Smooth muscle cell (in vitro differentiated cells): ENCODE results near the gene UBALD2. TPM values are rescaled to one million over a fixed set of nuclear protein-coding genes. Genes with fewer than 3 reads are reported as not detected.

ENCODE experiments used
- DNase-seq: peaks from one replicate; lab custom pipeline; 2025; ENCODE audit not compliant: unreplicated experiment; lab: John Stamatoyannopoulos, UW
- H2AFZ ChIP-seq: fragments of 200-600 bp; sonication (generic); 2 replicates; pipeline ENCODE4 v1.6.0; 2016; ENCODE audit warnings: antibody characterized with exemption, low read depth, mild to moderate bottlenecking
- H3F3A ChIP-seq: fragments of 200-600 bp; sonication (generic); 2 replicates; pipeline ENCODE4 v1.6.0; 2017; ENCODE audit warnings: antibody characterized with exemption, low read depth
- H3K27ac ChIP-seq: fragments of 200-600 bp; sonication (generic); 2 replicates; pipeline ENCODE4 v1.5.1; 2016; ENCODE audit warnings: low read depth, mild to moderate bottlenecking
- H3K27me3 ChIP-seq: fragments of 200-600 bp; sonication (generic); 2 replicates; pipeline ENCODE4 v1.6.1; 2016; ENCODE audit warnings: low read depth, mild to moderate bottlenecking
- H3K36me3 ChIP-seq: fragments of 200-600 bp; sonication (generic); 2 replicates; pipeline ENCODE4 v1.5.1; 2016; ENCODE audit warnings: low read depth
- H3K4me1 ChIP-seq: fragments of 200-600 bp; sonication (generic); 2 replicates; pipeline ENCODE4 v1.5.1; 2016; ENCODE audit warnings: low read depth
- H3K4me2 ChIP-seq: fragments of 200-600 bp; sonication (generic); 2 replicates; pipeline ENCODE4 v1.6.0; 2016; ENCODE audit warnings: mild to moderate bottlenecking
- H3K4me3 ChIP-seq: fragments of 200-600 bp; sonication (generic); 2 replicates; pipeline ENCODE4 v1.5.1; 2016; ENCODE audit warnings: mild to moderate bottlenecking
- H3K79me2 ChIP-seq: fragments of 200-600 bp; sonication (generic); 2 replicates; pipeline ENCODE4 v1.6.0; 2016; ENCODE audit warnings: low read depth, mild to moderate bottlenecking
- H3K9ac ChIP-seq: fragments of 200-600 bp; sonication (generic); 2 replicates; pipeline ENCODE4 v1.6.0; 2016; ENCODE audit warnings: low read depth
- H3K9me3 ChIP-seq: fragments of 200-600 bp; sonication (generic); replicated peaks from 2 replicates; pipeline ENCODE4 v1.5.1; 2016; ENCODE audit warnings: low read depth
- H4K20me1 ChIP-seq: fragments of 200-600 bp; sonication (generic); 2 replicates; pipeline ENCODE4 v1.6.0; 2016; ENCODE audit warnings: low read depth
- WGBS: methylation state at CpG from one replicate; pipeline ENCODE4 v1.1.7; 2016; ENCODE audit warnings: low lambda C conversion rate; 5-methylcytosine and 5-hydroxymethylcytosine counted together
- polyA plus RNA-seq: library from polyadenylated mRNA; unstranded; fragments of >200 nt; fragmentation: Nextera tagmentation; extraction: Ambion mirVana; gene quantifications from 2 replicates; pipeline ENCODE4 v1.2.1, GENCODE V29; 2016
- total RNA-seq: library from RNA; depleted of rRNA; stranded (reverse); fragments of >200 nt; gene quantifications from 2 replicates; pipeline ENCODE4 v1.2.3, GENCODE V29; 2014
- TF ChIP-seq, protein P1 (sequence below): fragments of 200-600 bp; sonication (generic); IDR thresholded peaks from 2 replicates; pipeline ENCODE4 v1.5.1; 2017; ENCODE audit warnings: borderline replicate concordance, mild to moderate bottlenecking, antibody characterized with exemption; ENCODE audit not compliant: insufficient read depth, poor library complexity, severe bottlenecking

Gene UBALD2
- total and polyA plus RNA-seq, 2 experiments from 2014 or later: 2.6 to 7.0 TPM

DNA sequence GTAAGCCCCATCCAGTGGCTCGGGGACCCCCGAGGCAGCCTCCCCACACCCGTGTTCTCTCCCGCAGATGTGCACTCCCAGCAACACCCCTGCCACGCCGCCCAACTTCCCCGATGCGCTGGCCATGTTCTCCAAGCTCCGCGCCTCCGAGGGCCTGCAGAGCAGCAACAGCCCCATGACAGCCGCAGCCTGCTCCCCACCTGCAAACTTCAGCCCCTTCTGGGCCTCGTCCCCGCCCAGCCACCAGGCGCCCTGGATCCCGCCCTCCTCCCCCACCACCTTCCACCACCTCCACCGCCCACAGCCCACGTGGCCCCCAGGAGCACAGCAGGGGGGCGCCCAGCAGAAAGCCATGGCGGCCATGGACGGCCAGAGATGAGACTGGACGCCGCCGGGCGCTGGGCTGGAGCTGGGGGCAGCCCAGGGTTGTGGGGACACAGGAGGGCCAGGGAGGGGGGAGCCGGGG, 5.0 kb downstream of the UBALD2 start:
- H3K36me3 ChIP-seq: no peaks in the 10 kb centered on the region
- no peak overlapping the region for H3K9ac ChIP-seq
- DNase-seq: no peak
- no peak overlapping the region for H3K4me2 ChIP-seq
- no peak overlapping the region for H2AFZ ChIP-seq
- TF ChIP-seq, protein P1, sequence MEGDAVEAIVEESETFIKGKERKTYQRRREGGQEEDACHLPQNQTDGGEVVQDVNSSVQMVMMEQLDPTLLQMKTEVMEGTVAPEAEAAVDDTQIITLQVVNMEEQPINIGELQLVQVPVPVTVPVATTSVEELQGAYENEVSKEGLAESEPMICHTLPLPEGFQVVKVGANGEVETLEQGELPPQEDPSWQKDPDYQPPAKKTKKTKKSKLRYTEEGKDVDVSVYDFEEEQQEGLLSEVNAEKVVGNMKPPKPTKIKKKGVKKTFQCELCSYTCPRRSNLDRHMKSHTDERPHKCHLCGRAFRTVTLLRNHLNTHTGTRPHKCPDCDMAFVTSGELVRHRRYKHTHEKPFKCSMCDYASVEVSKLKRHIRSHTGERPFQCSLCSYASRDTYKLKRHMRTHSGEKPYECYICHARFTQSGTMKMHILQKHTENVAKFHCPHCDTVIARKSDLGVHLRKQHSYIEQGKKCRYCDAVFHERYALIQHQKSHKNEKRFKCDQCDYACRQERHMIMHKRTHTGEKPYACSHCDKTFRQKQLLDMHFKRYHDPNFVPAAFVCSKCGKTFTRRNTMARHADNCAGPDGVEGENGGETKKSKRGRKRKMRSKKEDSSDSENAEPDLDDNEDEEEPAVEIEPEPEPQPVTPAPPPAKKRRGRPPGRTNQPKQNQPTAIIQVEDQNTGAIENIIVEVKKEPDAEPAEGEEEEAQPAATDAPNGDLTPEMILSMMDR: no peak
- no peaks in the 10 kb centered on the region for H3K9me3 ChIP-seq
- peaks cover 21% of the 10 kb centered on the region for H3K79me2 ChIP-seq
- 85% methylated on average over 3 of the region's 26 CpGs for WGBS
- H3F3A ChIP-seq: peaks cover 4% of the 10 kb centered on the region
- peaks cover 13% of the 10 kb centered on the region for H3K4me1 ChIP-seq
- no peak overlapping the region for H3K27ac ChIP-seq
- H3K27me3 ChIP-seq: no peaks in the 10 kb centered on the region
- peaks cover 12% of the 10 kb centered on the region for H4K20me1 ChIP-seq
- H3K4me3 ChIP-seq: no peak overlapping the region

DNA sequence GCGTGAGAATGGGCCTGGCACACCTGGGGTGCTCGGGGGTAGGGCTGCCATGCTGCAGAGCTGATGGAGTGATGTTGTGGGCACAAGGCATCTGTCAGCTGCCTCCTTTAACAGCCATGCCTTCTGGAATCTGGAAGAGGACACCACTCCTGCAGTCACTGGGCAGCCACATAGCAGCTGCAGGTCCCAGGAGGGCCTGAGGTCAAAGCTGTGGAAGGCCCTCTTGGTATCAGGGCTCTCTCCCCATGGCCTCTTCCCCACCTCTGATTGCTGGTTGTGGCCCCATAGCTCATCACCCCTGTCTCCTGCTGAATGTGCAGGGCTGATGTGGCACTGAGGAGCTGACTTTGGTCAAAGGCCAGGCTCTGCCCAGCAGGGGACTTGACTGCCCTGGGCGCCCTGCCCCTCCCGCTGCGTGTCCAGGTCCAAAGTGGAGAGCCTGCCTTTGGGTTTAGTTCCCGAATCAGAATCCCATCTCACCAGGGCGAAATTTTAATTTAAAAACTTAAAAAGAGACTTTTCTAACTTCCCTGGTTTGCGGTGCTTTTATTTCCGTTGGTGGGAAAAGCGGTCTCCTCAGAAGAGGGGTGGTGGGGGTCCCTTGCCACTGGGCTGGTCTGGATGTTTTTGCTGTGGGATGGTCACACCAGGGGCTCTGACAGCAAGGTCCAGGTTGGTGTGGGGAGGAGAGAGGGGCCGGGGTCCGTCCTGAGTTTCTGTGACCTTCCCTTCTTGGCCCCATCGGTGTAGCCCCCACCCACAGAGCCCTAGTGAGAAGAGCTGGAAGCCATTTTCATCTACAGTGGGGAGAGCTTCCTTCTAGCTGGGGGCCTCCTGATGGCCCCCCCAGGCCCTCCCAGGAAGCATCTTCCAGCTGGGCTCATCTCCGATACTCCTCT, 5.9 kb downstream of the UBALD2 start:
- Histone ChIP-seq H3K4me3 (no peak overlapping the region), H3F3A (peaks cover 4% of the 10 kb centered on the region), H3K4me1 (peaks cover 13% of the 10 kb centered on the region), H3K9ac (no peak overlapping the region), H3K27ac (no peak overlapping the region), H3K9me3 (no peaks in the 10 kb centered on the region), H4K20me1 (peaks cover 12% of the 10 kb centered on the region), H3K79me2 (peaks cover 17% of the 10 kb centered on the region), H3K36me3 (no peaks in the 10 kb centered on the region), H2AFZ (no peak overlapping the region), H3K27me3 (no peaks in the 10 kb centered on the region), H3K4me2 (no peak overlapping the region)
- TF ChIP-seq, protein P1: no peak
- 98% methylated on average over 14 of the region's 14 CpGs for WGBS
- no peak for DNase-seq

DNA sequence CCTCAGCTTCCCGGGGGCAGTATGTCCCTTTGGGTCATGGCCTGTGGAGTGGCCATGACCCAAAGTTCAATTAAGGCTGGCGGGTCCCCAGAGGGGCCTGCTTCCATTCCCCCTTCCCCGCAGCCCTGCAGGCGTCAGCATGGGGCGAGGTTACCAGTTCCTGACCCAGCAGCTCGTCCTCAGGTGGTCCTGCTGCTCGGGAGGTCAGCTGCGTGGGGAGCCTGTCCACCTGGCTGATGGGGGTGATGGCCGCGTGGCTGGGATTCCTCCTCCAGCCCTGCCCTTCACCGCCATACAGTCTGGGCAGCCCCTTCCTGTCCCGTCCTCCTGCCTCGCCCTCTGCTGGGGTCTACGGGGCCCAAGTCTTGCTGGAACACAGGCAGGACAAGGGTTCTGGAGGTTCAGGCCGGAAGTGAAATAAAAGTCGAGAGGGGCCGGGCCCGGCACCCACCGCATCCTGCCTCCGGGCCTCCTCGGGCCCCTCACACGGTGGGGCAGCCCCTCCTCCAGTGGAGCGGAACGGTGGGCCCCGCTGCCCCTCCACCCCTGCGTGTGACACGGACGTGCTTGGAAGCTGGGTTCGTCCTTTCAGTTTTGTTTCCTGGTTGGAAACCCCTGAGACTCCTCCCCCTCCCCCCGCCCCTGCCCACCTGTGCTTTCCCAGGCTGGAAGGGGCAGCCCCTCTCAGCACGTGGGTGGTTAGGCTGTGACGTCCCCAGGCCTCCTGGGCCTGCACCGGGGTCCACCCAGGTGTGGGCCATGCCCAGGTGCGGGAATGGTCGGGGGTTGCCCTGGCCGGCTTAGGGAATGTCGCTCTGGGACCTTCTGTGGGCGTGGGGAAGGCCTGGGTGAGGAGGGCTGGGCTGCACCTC, 6.8 kb downstream of the UBALD2 start:
- no peak overlapping the region for H3K4me2 ChIP-seq
- peaks cover 9% of the 10 kb centered on the region for H3K4me1 ChIP-seq
- peaks cover 4% of the 10 kb centered on the region for H3F3A ChIP-seq
- no peak overlapping the region for H3K27ac ChIP-seq
- H3K36me3 ChIP-seq: no peaks in the 10 kb centered on the region
- no peaks in the 10 kb centered on the region for H3K27me3 ChIP-seq
- H2AFZ ChIP-seq: no peak overlapping the region
- H3K9ac ChIP-seq: no peak overlapping the region
- 83% methylated on average over 38 of the region's 38 CpGs for WGBS
- H3K4me3 ChIP-seq: no peak overlapping the region
- H4K20me1 ChIP-seq: peaks cover 12% of the 10 kb centered on the region
- TF ChIP-seq, protein P1: no peak
- no peak for DNase-seq
- no peaks in the 10 kb centered on the region for H3K9me3 ChIP-seq
- H3K79me2 ChIP-seq: peaks cover 8% of the 10 kb centered on the region
